Measurements from ENCODE around the gene ZCCHC14. TPM values are rescaled to one million over a fixed set of nuclear protein-coding genes. Genes with fewer than 3 reads are reported as not detected.

Gene ZCCHC14
- total RNA-seq, 1 experiment from 2014 or later, result 37.8 TPM

DNA sequence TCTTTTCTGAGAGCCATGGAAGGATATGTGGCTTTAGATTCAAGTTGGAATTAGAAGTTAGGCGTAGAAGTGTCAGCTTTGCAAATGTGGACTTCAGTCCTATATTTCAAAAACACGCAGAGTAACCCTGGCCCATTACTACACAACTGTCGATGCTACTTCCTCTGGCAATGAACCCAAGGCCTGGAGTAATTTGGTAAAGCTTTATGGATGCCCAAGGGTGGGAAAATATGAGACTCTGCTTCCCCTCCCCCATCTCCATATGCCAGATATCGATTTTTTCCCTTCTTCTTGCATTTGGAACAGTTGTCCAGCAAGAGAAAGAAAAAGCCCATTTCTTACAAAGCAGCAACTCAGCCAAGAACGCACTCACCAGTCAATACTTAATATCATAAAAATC is 103.6 kb downstream of the ZCCHC14 start:
- ATAC-seq (no peak), DNase-seq (ENCODE audit: low read depth, low spot score) (no peak)
- H2AFZ ChIP-seq (ENCODE audit: low read depth, low read length, poor library complexity, severe bottlenecking), result peak overlapping the region; percentile 24
- no TSS peak for BruUV-seq (replicated peaks)
- no peaks in the 10 kb centered on the region for H3K27me3 ChIP-seq (ENCODE audit: insufficient read depth, low read length)
- RAD21 ChIA-PET (ENCODE audit: low non-redundant PET in 1 of 2, low total read pairs in 2 of 2, uncharacterized antibody in 2 of 2, unreplicated experiment in 2 of 2), result no interaction called here
- no peaks in the 10 kb centered on the region for H3K36me3 ChIP-seq (ENCODE audit: control insufficient read depth in 1 of 2, insufficient read depth in 2 of 2, low read length in 2 of 2)
- H3K9me3 ChIP-seq (ENCODE audit: control insufficient read depth in 1 of 2, insufficient read depth in 1 of 2, low read depth in 1 of 2, low read length in 2 of 2), result no peaks in the 10 kb centered on the region
- CTCF ChIA-PET, result interaction anchor here (0.5 to 2.1 kb wide), 4 partner anchors 57 to 293 kb away, joined by 3 to 10 read pairs (median 4); no protein-coding TSS in a partner anchor
- H3K79me2 ChIP-seq (ENCODE audit: insufficient read depth, low read length), result peaks cover 9% of the 10 kb centered on the region; the same call in 1 of the 2 replicates
- H3K4me3 ChIP-seq (replicated peaks in 1 of 2; ENCODE audit: low read depth in 1 of 2, low read length in 2 of 2), result no peak overlapping the region
- H3K4me2 ChIP-seq (ENCODE audit: low read length), result peak overlapping the region; percentile 54
- H3K4me1 ChIP-seq (ENCODE audit: control insufficient read depth in 1 of 2, insufficient read depth in 2 of 2, low read length in 2 of 2), result peaks cover 48 to 60% of the 10 kb centered on the region in 2 experiments
- no peak overlapping the region for H3K9ac ChIP-seq (ENCODE audit: low read length)
- intact Hi-C loops (cut with micrococcal nuclease), result loop anchor here (5.0 kb wide), 1 partner anchor 827 kb away; no protein-coding TSS in a partner anchor
- H3K27ac ChIP-seq (ENCODE audit: low read depth, low read length), result peak overlapping the region; percentile 47; the same call in 1 of the 2 replicates
- POLR2A ChIA-PET, result interaction anchor here (1.0 to 3.4 kb wide), 5 partner anchors 10 to 98 kb away, joined by 3 to 15 read pairs (median 6); partner anchors contain the start of gene C16orf95
- no peaks in the 10 kb centered on the region for H3K9me2 ChIP-seq (ENCODE audit: insufficient read depth)
- TF ChIP-seq EGR1 (IDR thresholded peaks at IDR 0.05; ENCODE audit: low read depth) (no peak), CBX3 (IDR thresholded peaks at IDR 0.05; ENCODE audit: low read depth) (no peak), ELF1 (IDR thresholded peaks at IDR 0.05; ENCODE audit: borderline replicate concordance, low read depth) (no peak), ZFX (IDR thresholded peaks at IDR 0.05) (no peak), JUND (IDR thresholded peaks at IDR 0.05) (no peak), YY1 (IDR thresholded peaks at IDR 0.05; ENCODE audit: extremely low read depth, insufficient replicate concordance, low read depth, low read length) (no peak), FOSL1 (IDR thresholded peaks at IDR 0.05; ENCODE audit: low read depth) (no peak), SIN3A (IDR thresholded peaks at IDR 0.05; ENCODE audit: low read depth) (no peak), SP1 (IDR thresholded peaks at IDR 0.05; ENCODE audit: low read depth) (no peak), SRF (IDR thresholded peaks at IDR 0.05; ENCODE audit: low read depth) (no peak)
- TF ChIP-seq, protein P1, sequence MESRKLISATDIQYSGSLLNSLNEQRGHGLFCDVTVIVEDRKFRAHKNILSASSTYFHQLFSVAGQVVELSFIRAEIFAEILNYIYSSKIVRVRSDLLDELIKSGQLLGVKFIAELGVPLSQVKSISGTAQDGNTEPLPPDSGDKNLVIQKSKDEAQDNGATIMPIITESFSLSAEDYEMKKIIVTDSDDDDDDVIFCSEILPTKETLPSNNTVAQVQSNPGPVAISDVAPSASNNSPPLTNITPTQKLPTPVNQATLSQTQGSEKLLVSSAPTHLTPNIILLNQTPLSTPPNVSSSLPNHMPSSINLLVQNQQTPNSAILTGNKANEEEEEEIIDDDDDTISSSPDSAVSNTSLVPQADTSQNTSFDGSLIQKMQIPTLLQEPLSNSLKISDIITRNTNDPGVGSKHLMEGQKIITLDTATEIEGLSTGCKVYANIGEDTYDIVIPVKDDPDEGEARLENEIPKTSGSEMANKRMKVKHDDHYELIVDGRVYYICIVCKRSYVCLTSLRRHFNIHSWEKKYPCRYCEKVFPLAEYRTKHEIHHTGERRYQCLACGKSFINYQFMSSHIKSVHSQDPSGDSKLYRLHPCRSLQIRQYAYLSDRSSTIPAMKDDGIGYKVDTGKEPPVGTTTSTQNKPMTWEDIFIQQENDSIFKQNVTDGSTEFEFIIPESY (IDR thresholded peaks at IDR 0.05; ENCODE audit: extremely low read depth, insufficient replicate concordance, low read length), result no peak
- TF ChIP-seq, protein P2, sequence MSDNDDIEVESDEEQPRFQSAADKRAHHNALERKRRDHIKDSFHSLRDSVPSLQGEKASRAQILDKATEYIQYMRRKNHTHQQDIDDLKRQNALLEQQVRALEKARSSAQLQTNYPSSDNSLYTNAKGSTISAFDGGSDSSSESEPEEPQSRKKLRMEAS (IDR thresholded peaks at IDR 0.05), result no peak
- TF ChIP-seq, protein P3, sequence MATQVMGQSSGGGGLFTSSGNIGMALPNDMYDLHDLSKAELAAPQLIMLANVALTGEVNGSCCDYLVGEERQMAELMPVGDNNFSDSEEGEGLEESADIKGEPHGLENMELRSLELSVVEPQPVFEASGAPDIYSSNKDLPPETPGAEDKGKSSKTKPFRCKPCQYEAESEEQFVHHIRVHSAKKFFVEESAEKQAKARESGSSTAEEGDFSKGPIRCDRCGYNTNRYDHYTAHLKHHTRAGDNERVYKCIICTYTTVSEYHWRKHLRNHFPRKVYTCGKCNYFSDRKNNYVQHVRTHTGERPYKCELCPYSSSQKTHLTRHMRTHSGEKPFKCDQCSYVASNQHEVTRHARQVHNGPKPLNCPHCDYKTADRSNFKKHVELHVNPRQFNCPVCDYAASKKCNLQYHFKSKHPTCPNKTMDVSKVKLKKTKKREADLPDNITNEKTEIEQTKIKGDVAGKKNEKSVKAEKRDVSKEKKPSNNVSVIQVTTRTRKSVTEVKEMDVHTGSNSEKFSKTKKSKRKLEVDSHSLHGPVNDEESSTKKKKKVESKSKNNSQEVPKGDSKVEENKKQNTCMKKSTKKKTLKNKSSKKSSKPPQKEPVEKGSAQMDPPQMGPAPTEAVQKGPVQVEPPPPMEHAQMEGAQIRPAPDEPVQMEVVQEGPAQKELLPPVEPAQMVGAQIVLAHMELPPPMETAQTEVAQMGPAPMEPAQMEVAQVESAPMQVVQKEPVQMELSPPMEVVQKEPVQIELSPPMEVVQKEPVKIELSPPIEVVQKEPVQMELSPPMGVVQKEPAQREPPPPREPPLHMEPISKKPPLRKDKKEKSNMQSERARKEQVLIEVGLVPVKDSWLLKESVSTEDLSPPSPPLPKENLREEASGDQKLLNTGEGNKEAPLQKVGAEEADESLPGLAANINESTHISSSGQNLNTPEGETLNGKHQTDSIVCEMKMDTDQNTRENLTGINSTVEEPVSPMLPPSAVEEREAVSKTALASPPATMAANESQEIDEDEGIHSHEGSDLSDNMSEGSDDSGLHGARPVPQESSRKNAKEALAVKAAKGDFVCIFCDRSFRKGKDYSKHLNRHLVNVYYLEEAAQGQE (IDR thresholded peaks at IDR 0.05; ENCODE audit: low read depth), result no peak
- TF ChIP-seq, protein P4, sequence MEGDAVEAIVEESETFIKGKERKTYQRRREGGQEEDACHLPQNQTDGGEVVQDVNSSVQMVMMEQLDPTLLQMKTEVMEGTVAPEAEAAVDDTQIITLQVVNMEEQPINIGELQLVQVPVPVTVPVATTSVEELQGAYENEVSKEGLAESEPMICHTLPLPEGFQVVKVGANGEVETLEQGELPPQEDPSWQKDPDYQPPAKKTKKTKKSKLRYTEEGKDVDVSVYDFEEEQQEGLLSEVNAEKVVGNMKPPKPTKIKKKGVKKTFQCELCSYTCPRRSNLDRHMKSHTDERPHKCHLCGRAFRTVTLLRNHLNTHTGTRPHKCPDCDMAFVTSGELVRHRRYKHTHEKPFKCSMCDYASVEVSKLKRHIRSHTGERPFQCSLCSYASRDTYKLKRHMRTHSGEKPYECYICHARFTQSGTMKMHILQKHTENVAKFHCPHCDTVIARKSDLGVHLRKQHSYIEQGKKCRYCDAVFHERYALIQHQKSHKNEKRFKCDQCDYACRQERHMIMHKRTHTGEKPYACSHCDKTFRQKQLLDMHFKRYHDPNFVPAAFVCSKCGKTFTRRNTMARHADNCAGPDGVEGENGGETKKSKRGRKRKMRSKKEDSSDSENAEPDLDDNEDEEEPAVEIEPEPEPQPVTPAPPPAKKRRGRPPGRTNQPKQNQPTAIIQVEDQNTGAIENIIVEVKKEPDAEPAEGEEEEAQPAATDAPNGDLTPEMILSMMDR (IDR thresholded peaks at IDR 0.05 in 2 of 3, conservative IDR thresholded peaks at IDR 0.05 in 1 of 3; ENCODE audit: borderline replicate concordance in 1 of 3, insufficient read depth in 1 of 3, low read depth in 2 of 3, low read length in 2 of 3), result no peak
- TF ChIP-seq, protein P5, sequence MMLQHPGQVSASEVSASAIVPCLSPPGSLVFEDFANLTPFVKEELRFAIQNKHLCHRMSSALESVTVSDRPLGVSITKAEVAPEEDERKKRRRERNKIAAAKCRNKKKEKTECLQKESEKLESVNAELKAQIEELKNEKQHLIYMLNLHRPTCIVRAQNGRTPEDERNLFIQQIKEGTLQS (IDR thresholded peaks at IDR 0.05), result no peak
- H4K20me1 ChIP-seq (ENCODE audit: insufficient read depth), result no peaks in the 10 kb centered on the region

Data from HCT116 (cell line).